Bronchial epithelial cell (primary cell): ENCODE measurements around the gene KCNN3. TPM values are rescaled to one million over a fixed set of nuclear protein-coding genes. Genes with fewer than 3 reads are reported as not detected.

ENCODE experiments used
- DNase-seq: peaks from one replicate; pipeline ENCODE4 v3.0.0-alpha.2; 2010; ENCODE audit warnings: low read depth
- FAIRE-seq: peaks from 2 replicates; lab custom pipeline; 2011; peaks lifted over from hg19 to GRCh38; lab: Jason Lieb, UNC
- H3K27me3 ChIP-seq: 2 replicates; pipeline ENCODE4 v1.5.1; 2011; ENCODE audit warnings: low read length; ENCODE audit not compliant: control insufficient read depth, insufficient read depth
- H3K36me3 ChIP-seq: 2 replicates; pipeline ENCODE4 v1.5.1; 2011; ENCODE audit warnings: low read length; ENCODE audit not compliant: control insufficient read depth, insufficient read depth
- H3K4me3 ChIP-seq: 2 replicates; pipeline ENCODE4 v1.5.1; 2011; ENCODE audit warnings: mild to moderate bottlenecking, low read depth, low read length, control low read depth
- CTCF ChIP-seq: IDR thresholded peaks from 2 replicates; pipeline ENCODE4 v1.5.1; 2011; ENCODE audit warnings: mild to moderate bottlenecking, moderate library complexity, low read length, control low read depth, inconsistent platforms; ENCODE audit not compliant: insufficient read depth, severe bottlenecking
- total RNA-seq: library from RNA; depleted of rRNA; stranded (reverse); fragments of >200 nt; gene quantifications from 2 replicates; pipeline ENCODE4 v1.2.1, GENCODE V29; 2014

The KCNN3 gene
- total RNA-seq, 1 donor from 2014 or later, result under 0.01 TPM

GRCh38 chr1:154878371-154879037 is 8.4 kb upstream of the KCNN3 start:
- TF ChIP-seq CTCF, result peak; percentile 91
- Histone ChIP-seq H3K4me3 (no peak overlapping the region), H3K36me3 (no peaks in the 10 kb centered on the region), H3K27me3 (peaks cover 2% of the 10 kb centered on the region)
- FAIRE-seq (no peak), DNase-seq (peak; percentile 33)

GRCh38 chr1:154877370-154877974 is 7.4 kb upstream of the KCNN3 start:
- no peak for FAIRE-seq
- H3K4me3 ChIP-seq, result no peak overlapping the region
- TF ChIP-seq CTCF, result no peak
- no peaks in the 10 kb centered on the region for H3K36me3 ChIP-seq
- H3K27me3 ChIP-seq, result peaks cover 2% of the 10 kb centered on the region
- DNase-seq, result peak; percentile 48

GRCh38 chr1:154876842-154877369 is 6.8 kb upstream of the KCNN3 start:
- Histone ChIP-seq H3K4me3 (no peak overlapping the region), H3K36me3 (no peaks in the 10 kb centered on the region), H3K27me3 (peaks cover 2% of the 10 kb centered on the region)
- no peak for FAIRE-seq
- DNase-seq, result no peak
- no peak for TF ChIP-seq CTCF

- no peaks in the 10 kb centered on the region for H3K36me3 ChIP-seq
- FAIRE-seq, result no peak
- no peak for DNase-seq
- no peak for TF ChIP-seq CTCF
- peaks cover 4% of the 10 kb centered on the region for H3K27me3 ChIP-seq
- no peak overlapping the region for H3K4me3 ChIP-seq
Observed at GRCh38 chr1:154874465-154874864, 4.4 kb upstream of the KCNN3 start.

- FAIRE-seq (no peak), DNase-seq (peak; percentile 21)
- no peak overlapping the region for H3K4me3 ChIP-seq
- H3K36me3 ChIP-seq, result no peaks in the 10 kb centered on the region
- H3K27me3 ChIP-seq, result peaks cover 12% of the 10 kb centered on the region
- TF ChIP-seq CTCF, result no peak
Observed at GRCh38 chr1:154873321-154873950, 3.4 kb upstream of the KCNN3 start.
